Measurements from ENCODE around the gene RPS6KC1.
A peak's percentile ranks its signal among the peaks of the same experiment; 100 is the strongest.

The RPS6KC1 gene

DNA sequence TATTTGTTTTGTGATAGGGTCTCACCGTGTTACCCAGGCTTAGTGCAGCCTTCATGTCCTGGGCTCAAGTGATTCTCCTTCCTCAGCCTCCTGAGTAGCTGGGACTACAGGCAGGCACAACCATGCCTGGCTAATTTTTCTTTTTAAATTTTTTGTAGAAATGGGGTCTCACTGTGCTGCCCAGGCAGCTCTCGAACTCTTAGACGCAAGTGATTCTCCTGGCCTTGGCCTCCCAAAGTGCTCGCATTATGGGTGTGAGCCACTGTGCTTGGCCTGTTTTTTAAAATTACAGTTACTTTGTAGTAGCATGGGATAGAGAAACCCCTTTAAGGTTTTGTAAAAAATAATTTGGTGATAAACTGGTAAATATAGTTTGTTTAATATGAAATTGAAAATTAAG, 69.9 kb downstream of the RPS6KC1 start:
- TF ChIP-seq, protein P1, sequence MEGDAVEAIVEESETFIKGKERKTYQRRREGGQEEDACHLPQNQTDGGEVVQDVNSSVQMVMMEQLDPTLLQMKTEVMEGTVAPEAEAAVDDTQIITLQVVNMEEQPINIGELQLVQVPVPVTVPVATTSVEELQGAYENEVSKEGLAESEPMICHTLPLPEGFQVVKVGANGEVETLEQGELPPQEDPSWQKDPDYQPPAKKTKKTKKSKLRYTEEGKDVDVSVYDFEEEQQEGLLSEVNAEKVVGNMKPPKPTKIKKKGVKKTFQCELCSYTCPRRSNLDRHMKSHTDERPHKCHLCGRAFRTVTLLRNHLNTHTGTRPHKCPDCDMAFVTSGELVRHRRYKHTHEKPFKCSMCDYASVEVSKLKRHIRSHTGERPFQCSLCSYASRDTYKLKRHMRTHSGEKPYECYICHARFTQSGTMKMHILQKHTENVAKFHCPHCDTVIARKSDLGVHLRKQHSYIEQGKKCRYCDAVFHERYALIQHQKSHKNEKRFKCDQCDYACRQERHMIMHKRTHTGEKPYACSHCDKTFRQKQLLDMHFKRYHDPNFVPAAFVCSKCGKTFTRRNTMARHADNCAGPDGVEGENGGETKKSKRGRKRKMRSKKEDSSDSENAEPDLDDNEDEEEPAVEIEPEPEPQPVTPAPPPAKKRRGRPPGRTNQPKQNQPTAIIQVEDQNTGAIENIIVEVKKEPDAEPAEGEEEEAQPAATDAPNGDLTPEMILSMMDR (IDR thresholded peaks at IDR 0.05): no peak
- no peak for DNase-seq (ENCODE audit: low spot score)
- H3K4me3 ChIP-seq: no peak overlapping the region
- H3K27ac ChIP-seq: no peak overlapping the region

DNA sequence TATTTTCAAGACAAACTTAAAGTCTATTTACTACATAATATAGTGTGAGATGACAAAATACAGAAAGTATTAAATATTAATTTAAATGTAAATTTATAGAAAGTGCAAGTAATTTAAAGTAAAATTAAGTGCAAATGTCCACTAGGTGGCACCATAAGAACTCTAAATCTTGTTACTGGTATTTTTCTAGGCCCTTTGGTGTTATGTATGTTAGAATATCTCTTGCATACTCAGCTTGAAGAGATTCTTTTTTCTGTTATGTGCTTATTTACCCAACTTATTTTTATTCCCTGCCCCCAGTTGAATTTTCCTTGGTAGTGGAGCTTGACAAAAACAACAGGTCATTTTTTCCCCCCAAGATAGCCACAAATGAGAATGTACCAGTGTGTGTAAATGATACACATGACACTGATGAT, 71.5 kb downstream of the RPS6KC1 start:
- TF ChIP-seq, protein P1 (IDR thresholded peaks at IDR 0.05): peak; percentile 42
- DNase-seq (ENCODE audit: low spot score): no peak

DNA sequence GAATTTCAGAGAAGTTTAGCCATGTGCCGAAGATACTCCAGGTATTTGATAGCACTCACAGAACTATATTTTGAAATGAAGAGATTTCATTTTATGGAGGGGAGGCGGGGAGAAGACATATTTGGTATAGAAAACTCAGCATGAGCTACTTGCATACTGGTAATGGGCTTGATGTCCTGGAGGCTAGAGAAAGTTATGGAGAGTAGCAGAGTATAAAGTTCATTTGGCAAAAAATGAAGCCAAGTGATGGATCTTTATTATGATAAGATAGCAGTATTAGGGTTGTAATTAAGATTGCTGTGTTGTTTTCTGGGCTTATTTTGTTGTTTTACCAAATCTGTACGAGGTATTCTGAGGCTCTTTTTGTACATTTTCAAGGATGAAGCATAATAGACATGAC, 72.0 kb downstream of the RPS6KC1 start:
- Histone ChIP-seq H3K4me3 (no peak overlapping the region), H3K27ac (no peak overlapping the region)
- TF ChIP-seq, protein P1 (IDR thresholded peaks at IDR 0.05): no peak
- no peak for DNase-seq (ENCODE audit: low spot score)

More for the DNA sequence above, 71.5 kb downstream of the RPS6KC1 start:
- H3K27ac ChIP-seq: no peak overlapping the region
- H3K4me3 ChIP-seq: no peak overlapping the region

DNA sequence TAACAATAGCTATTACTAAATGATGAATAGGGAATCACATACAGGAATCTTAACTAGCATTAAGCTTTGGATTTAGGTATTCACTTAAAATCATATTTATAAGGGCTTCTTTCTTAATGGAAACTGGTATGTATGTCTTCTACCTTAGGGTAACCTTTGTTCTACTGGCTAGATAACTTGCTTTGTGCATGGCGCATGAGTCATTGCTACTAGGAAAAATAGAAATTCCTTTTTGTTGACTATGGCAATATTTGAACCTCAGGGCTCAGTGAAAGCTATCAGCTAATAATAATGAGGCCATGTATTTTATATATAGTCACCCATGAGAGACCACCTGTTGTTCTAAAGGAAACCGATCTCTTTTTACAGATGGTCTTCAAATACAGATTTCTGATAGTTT, 72.5 kb downstream of the RPS6KC1 start:
- no peak overlapping the region for H3K27ac ChIP-seq
- no peak for DNase-seq (ENCODE audit: low spot score)
- TF ChIP-seq, protein P1 (IDR thresholded peaks at IDR 0.05): no peak
- H3K4me3 ChIP-seq: no peak overlapping the region

DNA sequence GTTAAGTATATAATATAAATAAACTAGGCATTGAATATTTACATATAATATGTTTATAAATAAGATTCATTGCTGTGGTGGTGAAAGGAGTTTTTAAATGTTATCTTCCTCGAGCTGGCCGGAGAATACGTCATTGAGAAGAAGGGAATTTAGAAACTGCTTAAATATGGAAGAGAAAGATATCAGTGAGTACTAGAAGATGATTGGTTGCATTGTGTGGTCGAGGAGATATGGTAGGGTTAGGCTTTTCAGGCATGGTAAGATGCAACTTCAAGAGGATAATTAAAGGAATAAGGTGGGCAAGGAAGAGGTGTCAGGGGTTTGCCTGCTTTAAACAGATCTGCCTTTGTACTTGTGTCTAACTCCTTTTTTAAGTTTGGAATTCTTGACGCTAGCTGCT, 73.5 kb downstream of the RPS6KC1 start:
- H3K27ac ChIP-seq: no peak overlapping the region
- no peak overlapping the region for H3K4me3 ChIP-seq
- TF ChIP-seq, protein P1 (IDR thresholded peaks at IDR 0.05): no peak
- no peak for DNase-seq (ENCODE audit: low spot score)

DNA sequence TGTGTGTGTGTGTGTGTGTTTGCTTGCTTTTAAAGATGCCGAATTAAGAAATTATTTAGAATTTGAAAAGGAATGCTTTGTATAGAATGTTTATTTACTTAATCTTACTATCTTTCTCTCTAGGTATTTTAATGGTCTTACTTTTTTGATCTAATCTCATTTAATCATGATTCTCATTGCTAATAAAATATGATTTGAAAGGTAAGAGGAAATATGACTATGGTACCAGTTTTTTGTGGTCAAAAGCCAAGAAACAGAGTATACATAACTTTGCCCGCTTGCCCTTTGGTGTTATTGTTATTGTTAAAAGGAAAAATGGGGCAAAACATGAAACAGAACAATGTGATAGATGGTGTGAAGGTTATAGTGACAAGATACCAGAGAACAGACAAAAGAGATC, 74.6 kb downstream of the RPS6KC1 start:
- DNase-seq (ENCODE audit: low spot score): no peak
- TF ChIP-seq, protein P1 (IDR thresholded peaks at IDR 0.05): no peak
- Histone ChIP-seq H3K4me3 (no peak overlapping the region), H3K27ac (no peak overlapping the region)

DNA sequence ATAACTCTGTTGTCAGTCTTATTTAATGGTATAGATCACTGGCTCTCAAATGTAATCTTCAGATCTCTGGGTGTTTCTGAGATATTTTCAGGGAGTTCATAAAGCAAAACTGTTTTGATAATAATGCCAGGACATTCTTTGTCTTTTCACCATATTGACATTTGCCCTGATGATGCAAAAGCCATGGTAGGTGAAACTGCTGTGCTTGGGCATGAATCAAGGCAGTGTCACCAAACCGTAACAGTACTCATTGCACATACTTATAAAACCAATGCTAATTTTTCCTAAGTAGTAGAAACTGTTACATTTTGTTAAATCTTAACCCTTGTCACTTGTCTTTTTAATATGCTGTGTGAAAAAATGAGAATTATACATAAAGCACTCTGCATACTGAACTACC, 76.0 kb downstream of the RPS6KC1 start:
- Histone ChIP-seq H3K27ac (no peak overlapping the region), H3K4me3 (no peak overlapping the region)
- no peak for DNase-seq (ENCODE audit: low spot score)

More for the DNA sequence above, 76.0 kb downstream of the RPS6KC1 start:
- TF ChIP-seq, protein P1 (IDR thresholded peaks at IDR 0.05): no peak
